Neural cell (in vitro differentiated cells): ENCODE measurements around the gene DNASE1L2. TPM values are rescaled to one million over a fixed set of nuclear protein-coding genes. Genes with fewer than 3 reads are reported as not detected.

Experiments used
- H2AFZ ChIP-seq: fragments of 200-600, 300-800 bp; sonication (generic), shearing (Covaris generic); 2 replicates; pipeline ENCODE4 v1.6.0; 2014; ENCODE audit warnings: low read depth, mild to moderate bottlenecking, antibody characterized with exemption, low read length, moderate library complexity
- H3F3A ChIP-seq: fragments of 200-600 bp; shearing (Covaris generic); 2 replicates; pipeline ENCODE4 v1.6.1; 2016; ENCODE audit warnings: mild to moderate bottlenecking, moderate library complexity, mixed read lengths, antibody characterized with exemption, low read length; ENCODE audit not compliant: insufficient read depth, poor library complexity, severe bottlenecking
- H3K27ac ChIP-seq: fragments of 200-600, 300-800 bp; sonication (generic), shearing (Covaris generic); 2 replicates; pipeline ENCODE4 v1.5.1; 2014; ENCODE audit warnings: mild to moderate bottlenecking, low read length, moderate library complexity
- H3K27me3 ChIP-seq: fragments of 300-800, 200-600 bp; sonication (generic), shearing (Covaris generic); 2 replicates; pipeline ENCODE4 v1.6.0; 2014; ENCODE audit warnings: mild to moderate bottlenecking, low read depth, low read length, moderate library complexity; ENCODE audit not compliant: insufficient read depth
- H3K36me3 ChIP-seq: fragments of 300-800, 200-600 bp; sonication (generic), shearing (Covaris generic); 2 replicates; pipeline ENCODE4 v1.5.1; 2014; ENCODE audit warnings: mild to moderate bottlenecking, antibody characterized with exemption, low read length, moderate library complexity; ENCODE audit not compliant: insufficient read depth
- H3K4me2 ChIP-seq: fragments of 300-800, 200-600 bp; sonication (generic), shearing (Covaris generic); 2 replicates; pipeline ENCODE4 v1.6.0; 2014; ENCODE audit warnings: mild to moderate bottlenecking, low read length
- H3K4me3 ChIP-seq: fragments of 300-800, 200-600 bp; sonication (generic), shearing (Covaris generic); 2 replicates; pipeline ENCODE4 v1.5.1; 2014; ENCODE audit warnings: mild to moderate bottlenecking, low read length, moderate library complexity
- H3K79me2 ChIP-seq: fragments of 200-600 bp; shearing (Covaris generic); replicated peaks from 2 replicates; pipeline ENCODE4 v1.6.0; 2014; ENCODE audit warnings: mild to moderate bottlenecking, low read length, moderate library complexity; ENCODE audit not compliant: insufficient read depth
- H3K9ac ChIP-seq: fragments of 300-800, 200-600 bp; sonication (generic), shearing (Covaris generic); 2 replicates; pipeline ENCODE4 v1.6.1; 2016; ENCODE audit warnings: mild to moderate bottlenecking, low read length, mixed read lengths
- H3K9me2 ChIP-seq: fragments of 200-600 bp; shearing (Covaris generic); 2 replicates; pipeline ENCODE4 v1.6.1; 2016; ENCODE audit warnings: mild to moderate bottlenecking, low read length, mixed read lengths; ENCODE audit not compliant: insufficient read depth
- H3K9me3 ChIP-seq: fragments of 200-600, 300-800 bp; sonication (generic), shearing (Covaris generic); 2 replicates; pipeline ENCODE4 v1.6.1; 2016; ENCODE audit warnings: mild to moderate bottlenecking, mixed run types, low read length, moderate library complexity, mixed read lengths
- H4K20me1 ChIP-seq: fragments of 200-600 bp; shearing (Covaris generic); 2 replicates; pipeline ENCODE4 v1.6.1; 2016; ENCODE audit warnings: mild to moderate bottlenecking, mixed run types; ENCODE audit not compliant: insufficient read depth
- EP300 ChIP-seq: fragments of 450-650 bp; conservative IDR thresholded peaks from 2 replicates; pipeline ENCODE4 v1.6.1; 2014; ENCODE audit warnings: antibody characterized with exemption, mild to moderate bottlenecking, moderate library complexity; ENCODE audit not compliant: poor library complexity, severe bottlenecking
- EZH2 ChIP-seq: fragments of 200-600, 300-800 bp; shearing (Covaris generic), sonication (generic); IDR thresholded peaks from 2 replicates; pipeline ENCODE4 v1.6.1; 2014; ENCODE audit warnings: antibody characterized with exemption, low read length, borderline replicate concordance, mild to moderate bottlenecking; ENCODE audit not compliant: insufficient read depth, poor library complexity, severe bottlenecking
- MXI1 ChIP-seq: fragments of 450-650 bp; conservative IDR thresholded peaks from 2 replicates; pipeline ENCODE4 v1.6.1; 2014; ENCODE audit warnings: antibody characterized with exemption, mild to moderate bottlenecking; ENCODE audit not compliant: poor library complexity, severe bottlenecking
- POLR2AphosphoS5 ChIP-seq: IDR thresholded peaks from 2 replicates; pipeline ENCODE4 v1.6.1; 2012
- RAD21 ChIP-seq: fragments of 450-650 bp; conservative IDR thresholded peaks from 2 replicates; pipeline ENCODE4 v1.6.1; 2014; ENCODE audit warnings: antibody characterized with exemption, mild to moderate bottlenecking, moderate library complexity
- REST ChIP-seq: IDR thresholded peaks from 2 replicates; pipeline ENCODE4 v1.6.1; 2012; ENCODE audit warnings: borderline replicate concordance
- SMC3 ChIP-seq: fragments of 450-650 bp; conservative IDR thresholded peaks from 2 replicates; pipeline ENCODE4 v1.6.1; 2014; ENCODE audit warnings: antibody characterized with exemption, mild to moderate bottlenecking, moderate library complexity; ENCODE audit not compliant: poor library complexity
- TAF1 ChIP-seq: IDR thresholded peaks from 2 replicates; pipeline ENCODE4 v1.6.1; 2012; ENCODE audit warnings: low read depth
- polyA plus RNA-seq: library from polyadenylated mRNA; depleted of rRNA; stranded (reverse); fragments of >200 nt; gene quantifications from 2 replicates; pipeline ENCODE4 v1.2.3, GENCODE V29; 2014
- TF ChIP-seq, protein P1 (sequence below): fragments of 450-650 bp; IDR thresholded peaks from 2 replicates; pipeline ENCODE4 v1.5.1; 2014; ENCODE audit warnings: antibody characterized with exemption, mild to moderate bottlenecking, moderate library complexity; ENCODE audit not compliant: poor library complexity, severe bottlenecking

DNASE1L2 gene
- polyA plus RNA-seq, 1 donor from 2014 or later: 10.2 TPM

DNA sequence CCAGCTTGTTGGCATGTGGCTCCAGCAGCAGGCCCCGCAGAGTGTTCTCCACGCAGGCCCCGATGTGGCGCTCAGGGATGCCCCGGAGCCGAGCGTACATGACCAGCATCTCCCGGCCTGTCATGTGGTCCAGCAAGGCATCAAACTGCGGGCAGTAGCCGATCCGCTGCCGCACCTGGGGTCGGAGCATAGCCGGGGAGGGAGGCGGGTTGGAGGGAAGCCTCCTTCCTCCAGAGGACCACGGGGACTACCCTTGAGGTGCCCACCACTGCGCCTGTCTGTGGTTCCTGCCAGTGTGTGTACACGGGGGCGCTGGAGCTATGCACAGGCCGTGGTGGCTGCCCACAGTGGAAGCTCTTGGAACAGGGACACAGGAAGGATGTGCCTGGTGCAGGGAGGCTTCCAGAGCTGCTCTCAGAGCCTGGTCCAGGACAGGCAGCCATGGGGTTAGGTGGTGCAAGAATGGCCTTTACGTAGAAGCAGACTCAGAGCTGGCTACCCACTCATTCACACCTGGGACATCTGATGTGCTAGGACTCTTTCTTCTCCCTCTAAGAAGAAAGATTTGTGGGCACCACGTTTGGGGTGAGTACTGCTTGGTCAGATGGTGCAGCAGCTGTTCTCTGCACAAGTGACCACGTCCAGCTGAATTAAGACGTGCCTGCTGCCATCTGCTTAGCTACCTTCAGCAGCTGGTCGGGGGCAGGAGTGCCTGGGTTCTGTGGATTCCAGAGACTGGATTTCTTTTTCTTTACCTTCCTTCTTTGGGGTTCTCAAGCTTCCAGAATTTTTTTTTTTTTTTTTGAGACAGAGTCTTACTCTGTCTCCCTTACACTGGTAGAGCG lies 42.9 kb downstream of the DNASE1L2 start:
- Histone ChIP-seq H3K4me3 (no peak overlapping the region), H3F3A (no peaks in the 10 kb centered on the region), H3K9ac (no peak overlapping the region), H3K79me2 (no peaks in the 10 kb centered on the region), H2AFZ (no peak overlapping the region), H4K20me1 (no peaks in the 10 kb centered on the region), H3K9me2 (no peaks in the 10 kb centered on the region), H3K9me3 (no peaks in the 10 kb centered on the region), H3K27ac (no peak overlapping the region), H3K4me2 (no peak overlapping the region), H3K27me3 (no peaks in the 10 kb centered on the region), H3K36me3 (no peaks in the 10 kb centered on the region)
- no peak for TF ChIP-seq EP300
- TF ChIP-seq EZH2: no peak
- no peak for TF ChIP-seq POLR2AphosphoS5

DNA sequence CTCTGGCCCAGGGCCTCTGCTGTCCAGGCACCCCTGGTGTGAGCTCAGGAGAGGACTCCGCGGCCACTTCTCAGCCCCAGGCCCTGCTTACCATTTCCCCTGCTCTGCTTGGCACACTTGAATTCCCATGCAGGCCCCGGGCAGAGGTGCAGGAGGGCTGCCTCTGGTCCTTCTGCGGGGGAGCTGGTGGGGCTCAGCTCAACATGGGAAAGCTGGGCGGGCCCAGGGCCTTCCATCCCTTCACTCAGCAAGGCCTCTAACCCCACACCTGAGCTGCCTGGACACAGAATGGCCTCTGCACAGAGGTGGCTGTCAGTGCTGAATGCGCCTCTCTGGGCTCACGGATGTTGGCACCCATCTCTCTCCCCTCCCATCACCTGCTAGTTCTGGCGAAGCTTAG lies 44.2 kb downstream of the DNASE1L2 start:
- H3K9ac ChIP-seq: no peak overlapping the region

More for the DNA sequence above, 44.2 kb downstream of the DNASE1L2 start:
- no peak overlapping the region for H3K4me2 ChIP-seq
- no peaks in the 10 kb centered on the region for H3K9me2 ChIP-seq
- no peaks in the 10 kb centered on the region for H4K20me1 ChIP-seq
- no peak overlapping the region for H2AFZ ChIP-seq
- H3K27ac ChIP-seq: no peak overlapping the region
- H3F3A ChIP-seq: no peaks in the 10 kb centered on the region
- no peaks in the 10 kb centered on the region for H3K36me3 ChIP-seq
- H3K27me3 ChIP-seq: no peaks in the 10 kb centered on the region
- H3K79me2 ChIP-seq: no peaks in the 10 kb centered on the region
- H3K9me3 ChIP-seq: no peaks in the 10 kb centered on the region
- H3K4me3 ChIP-seq: no peak overlapping the region
- TF ChIP-seq POLR2AphosphoS5 (no peak), REST (no peak), EZH2 (no peak), MXI1 (no peak), RAD21 (no peak), EP300 (no peak), TAF1 (no peak), SMC3 (no peak)
- TF ChIP-seq, protein P1, sequence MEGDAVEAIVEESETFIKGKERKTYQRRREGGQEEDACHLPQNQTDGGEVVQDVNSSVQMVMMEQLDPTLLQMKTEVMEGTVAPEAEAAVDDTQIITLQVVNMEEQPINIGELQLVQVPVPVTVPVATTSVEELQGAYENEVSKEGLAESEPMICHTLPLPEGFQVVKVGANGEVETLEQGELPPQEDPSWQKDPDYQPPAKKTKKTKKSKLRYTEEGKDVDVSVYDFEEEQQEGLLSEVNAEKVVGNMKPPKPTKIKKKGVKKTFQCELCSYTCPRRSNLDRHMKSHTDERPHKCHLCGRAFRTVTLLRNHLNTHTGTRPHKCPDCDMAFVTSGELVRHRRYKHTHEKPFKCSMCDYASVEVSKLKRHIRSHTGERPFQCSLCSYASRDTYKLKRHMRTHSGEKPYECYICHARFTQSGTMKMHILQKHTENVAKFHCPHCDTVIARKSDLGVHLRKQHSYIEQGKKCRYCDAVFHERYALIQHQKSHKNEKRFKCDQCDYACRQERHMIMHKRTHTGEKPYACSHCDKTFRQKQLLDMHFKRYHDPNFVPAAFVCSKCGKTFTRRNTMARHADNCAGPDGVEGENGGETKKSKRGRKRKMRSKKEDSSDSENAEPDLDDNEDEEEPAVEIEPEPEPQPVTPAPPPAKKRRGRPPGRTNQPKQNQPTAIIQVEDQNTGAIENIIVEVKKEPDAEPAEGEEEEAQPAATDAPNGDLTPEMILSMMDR: no peak
